ENCODE results near the gene KRTAP4-6. TPM values are rescaled to one million over a fixed set of nuclear protein-coding genes. Genes with fewer than 3 reads are reported as not detected.

The KRTAP4-6 gene
- not detected in 2 replicates for total RNA-seq

DNA sequence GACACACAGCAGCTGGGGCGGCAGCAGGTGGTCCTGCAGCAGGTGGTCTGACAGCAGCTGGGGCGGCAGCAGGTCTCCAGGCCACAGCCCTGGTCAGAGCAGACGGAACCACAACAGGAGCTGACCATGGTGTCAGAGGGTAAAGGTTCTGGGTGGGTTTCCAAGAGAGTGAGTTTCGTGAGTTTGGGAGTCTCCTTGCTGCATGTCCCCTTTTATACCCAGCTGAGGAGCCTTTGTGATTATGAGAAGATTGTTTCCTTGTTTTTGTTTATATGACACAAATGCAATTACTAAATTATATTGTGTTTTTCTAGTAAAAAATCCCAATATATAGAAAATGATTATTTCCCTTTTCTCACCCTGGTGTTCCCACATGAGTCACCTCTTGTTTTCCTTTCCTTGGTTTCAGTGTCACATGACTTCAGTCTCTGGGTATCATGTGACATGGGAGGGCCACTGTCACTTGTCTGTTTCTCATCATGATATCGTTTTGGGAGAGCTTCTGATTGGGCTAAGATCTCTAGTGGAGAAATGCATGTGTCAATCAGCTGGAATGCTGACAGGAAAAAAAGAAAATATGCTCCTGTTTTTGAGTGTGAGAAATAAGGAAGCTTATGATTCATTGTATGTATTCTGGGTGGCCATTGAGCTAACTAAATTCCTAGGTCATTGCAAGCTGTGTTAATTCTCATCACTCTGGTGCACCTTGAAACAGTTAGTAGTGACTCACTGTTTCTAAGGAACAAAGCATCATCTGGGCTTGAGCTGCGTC is at the start of gene KRTAP4-6:
KRTAP4-6 (minus strand) TSS at position 185 of the 772 bp plus-strand sequence; CDS start at position 128, 57 bp downstream.

DNA sequence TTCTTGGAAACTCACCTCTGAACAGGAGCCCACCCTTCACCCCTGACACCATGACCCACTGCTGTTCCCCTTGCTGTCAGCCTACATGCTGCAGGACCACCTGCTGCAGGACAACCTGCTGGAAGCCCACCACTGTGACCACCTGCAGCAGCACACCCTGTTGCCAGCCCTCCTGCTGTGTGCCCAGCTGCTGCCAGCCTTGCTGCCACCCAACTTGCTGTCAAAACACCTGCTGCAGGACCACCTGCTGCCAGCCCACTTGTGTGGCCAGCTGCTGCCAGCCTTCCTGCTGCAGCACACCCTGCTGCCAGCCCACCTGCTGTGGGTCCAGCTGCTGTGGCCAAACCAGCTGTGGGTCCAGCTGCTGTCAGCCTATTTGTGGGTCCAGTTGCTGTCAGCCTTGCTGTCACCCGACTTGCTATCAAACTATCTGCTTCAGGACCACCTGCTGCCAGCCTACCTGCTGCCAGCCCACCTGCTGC is 49.5 kb upstream of the KRTAP4-6 start, which contains the start of gene KRTAP9-1:
KRTAP9-1 (plus strand) TSS at position 51 of the 482 bp plus-strand sequence; CDS start at position 51, 0 bp downstream.

DNA sequence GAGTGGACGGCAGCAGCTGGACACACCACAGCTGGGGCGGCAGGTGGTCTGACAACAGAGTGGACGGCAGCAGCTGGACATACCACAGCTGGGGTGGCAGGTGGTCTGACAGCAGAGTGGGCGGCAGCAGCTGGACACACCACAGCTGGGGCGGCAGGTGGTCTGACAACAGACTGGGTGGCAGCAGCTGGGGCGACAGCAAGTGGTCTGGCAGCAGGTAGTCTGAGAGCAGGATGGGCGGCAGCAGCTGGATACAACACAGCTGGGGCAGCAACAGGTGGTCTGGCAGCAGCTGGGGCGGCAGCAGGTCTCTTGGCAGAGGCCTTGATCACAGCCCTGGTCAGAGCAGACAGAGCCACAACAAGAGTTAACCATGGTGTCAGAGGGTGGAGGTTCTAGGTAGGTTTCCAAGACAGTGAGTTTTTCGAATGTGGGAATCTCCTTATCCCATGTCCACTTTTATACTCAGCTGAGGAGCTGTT is 44.2 kb upstream of the KRTAP4-6 start, which contains the start of gene KRTAP4-1:
KRTAP4-1 (minus strand) TSS at position 432 of the 482 bp plus-strand sequence; CDS start at position 375, 57 bp downstream.

DNA sequence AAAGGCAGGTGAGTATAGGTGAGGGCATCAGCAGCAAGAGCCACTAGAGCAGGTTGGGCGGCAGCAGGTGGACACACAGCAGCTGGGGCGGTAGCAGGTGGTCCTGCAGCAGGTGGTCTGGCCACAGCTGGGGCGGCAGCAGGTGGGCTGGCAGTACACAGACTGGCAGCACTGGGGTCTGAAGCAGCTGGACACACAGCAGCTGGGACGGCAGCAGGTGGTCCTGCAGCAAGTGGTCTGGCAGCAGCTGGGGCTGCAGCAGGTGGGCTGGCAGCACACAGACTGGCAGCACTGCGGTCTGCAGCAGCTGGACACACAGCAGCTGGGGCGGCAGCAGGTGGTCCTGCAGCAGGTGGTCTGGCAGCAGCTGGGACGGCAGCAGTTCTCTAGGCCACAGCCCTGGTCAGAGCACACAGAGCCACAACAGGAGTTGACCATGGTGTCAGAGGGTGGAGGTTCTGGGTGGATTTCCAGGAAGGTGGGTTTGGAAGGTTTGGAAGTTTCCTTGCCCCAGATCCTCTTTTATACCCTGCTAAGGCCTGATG is 37.5 kb upstream of the KRTAP4-6 start, which contains the start of gene KRTAP4-2:
KRTAP4-2 (minus strand) TSS at position 495 of the 545 bp plus-strand sequence; CDS start at position 438, 57 bp downstream.

DNA sequence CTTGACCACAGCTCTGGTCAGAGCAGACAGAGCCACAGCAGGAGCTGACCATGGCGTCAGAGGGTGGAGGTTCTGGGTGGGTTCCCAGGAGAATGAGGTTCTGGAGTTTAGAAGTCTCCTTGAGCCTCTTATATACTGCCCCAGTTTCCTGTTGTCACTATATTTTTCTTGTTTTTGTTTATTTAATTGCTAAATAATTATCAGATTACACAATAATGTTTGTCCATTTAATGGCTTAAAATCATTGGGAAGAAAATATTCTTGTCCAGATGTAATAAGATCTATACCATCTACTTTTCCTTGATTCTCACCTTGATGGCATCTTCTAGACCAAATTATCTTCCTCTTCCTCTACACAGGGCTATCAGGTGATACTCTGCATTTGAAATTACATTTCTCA is 27.8 kb upstream of the KRTAP4-6 start, which contains the start of gene KRTAP4-3:
KRTAP4-3 (minus strand) TSS at position 101 of the 400 bp plus-strand sequence; CDS start at position 52, 49 bp downstream.

DNA sequence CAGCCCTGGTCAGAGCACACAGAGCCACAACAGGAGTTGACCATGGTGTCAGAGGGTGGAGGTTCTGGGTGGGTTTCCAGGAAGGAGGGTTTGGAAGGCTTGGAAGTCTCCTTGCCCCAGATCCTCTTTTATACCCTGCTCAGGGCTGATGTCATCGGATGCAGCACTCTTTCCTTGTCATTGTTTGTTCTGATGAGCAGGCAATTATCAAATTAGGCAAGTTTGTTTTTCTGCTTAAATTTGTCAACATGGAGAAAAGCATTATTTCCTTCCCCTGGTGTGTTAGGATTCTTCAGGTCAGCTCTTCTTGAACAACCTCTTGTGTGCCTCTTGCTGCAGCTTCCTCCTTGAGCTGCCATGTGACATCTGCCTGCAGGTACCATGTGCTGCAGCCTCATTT is 20.3 kb upstream of the KRTAP4-6 start, which contains the start of gene KRTAP4-4:
KRTAP4-4 (minus strand) TSS at position 101 of the 400 bp plus-strand sequence; CDS start at position 44, 57 bp downstream.

DNA sequence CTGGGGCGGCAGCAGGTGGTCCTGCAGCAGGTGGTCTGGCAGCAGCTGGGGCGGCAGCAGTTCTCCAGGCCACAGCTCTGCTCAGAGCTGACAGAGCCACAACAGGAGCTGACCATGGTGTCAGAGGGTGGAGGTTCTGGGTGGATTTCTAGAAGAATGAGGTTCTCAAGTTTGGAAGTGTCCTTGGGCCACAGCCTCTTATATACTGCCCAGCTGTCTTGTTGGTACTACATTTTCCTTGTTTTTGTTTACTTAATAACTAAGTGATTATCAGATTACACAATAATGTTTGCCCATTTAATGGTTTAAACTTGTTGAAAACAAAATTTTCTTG is 9.3 kb upstream of the KRTAP4-6 start, which contains the start of gene KRTAP4-5:
KRTAP4-5 (minus strand) TSS at position 174 of the 334 bp plus-strand sequence; CDS start at position 116, 58 bp downstream.

DNA sequence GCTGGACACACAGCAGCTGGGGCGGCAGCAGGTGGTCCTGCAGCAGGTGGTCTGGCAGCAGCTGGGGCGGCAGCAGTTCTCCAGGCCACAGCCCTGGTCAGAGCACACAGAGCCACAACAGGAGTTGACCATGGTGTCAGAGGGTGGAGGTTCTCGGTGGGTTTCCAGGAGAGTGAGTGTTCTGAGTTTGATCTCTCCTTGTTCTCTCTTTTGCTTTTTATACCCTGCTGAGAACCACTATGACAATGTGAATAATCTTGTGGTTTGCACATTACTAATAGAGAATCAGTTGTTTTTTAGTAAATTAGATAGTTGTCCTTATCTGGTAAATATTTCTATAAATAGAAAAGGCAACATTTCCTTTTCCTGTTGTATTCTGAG is 16.4 kb downstream of the KRTAP4-6 start, which contains the start of gene KRTAP4-12:
KRTAP4-12 (minus strand) TSS at position 192 of the 381 bp plus-strand sequence; CDS start at position 132, 60 bp downstream.

DNA sequence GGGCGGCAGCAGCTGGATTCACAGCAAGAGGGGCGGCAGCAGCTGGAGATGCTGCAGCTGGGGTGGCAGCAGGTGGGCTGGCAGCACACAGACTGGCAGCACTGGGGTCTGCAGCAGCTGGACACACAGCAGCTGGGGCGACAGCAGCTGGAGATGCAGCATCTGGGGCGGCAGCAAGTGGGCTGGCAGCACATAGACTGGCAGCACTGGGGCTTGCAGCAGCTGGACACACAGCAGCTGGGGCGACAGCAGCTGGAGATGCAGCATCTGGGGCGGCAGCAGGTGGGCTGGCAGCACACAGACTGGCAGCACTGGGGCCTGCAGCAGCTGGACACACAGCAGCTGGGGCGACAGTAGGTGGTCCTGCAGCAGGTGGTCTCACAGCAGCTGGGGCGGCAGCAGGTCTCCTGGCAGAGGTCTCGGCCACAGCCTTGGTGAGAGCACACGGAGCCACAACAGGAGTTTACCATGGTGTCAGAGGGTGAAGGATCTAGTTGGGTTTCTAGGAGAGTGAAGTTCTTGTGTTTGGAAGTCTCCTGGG is 22.4 kb downstream of the KRTAP4-6 start, which contains the start of gene KRTAP4-11:
KRTAP4-11 (minus strand) TSS at position 528 of the 541 bp plus-strand sequence; CDS start at position 470, 58 bp downstream.

DNA sequence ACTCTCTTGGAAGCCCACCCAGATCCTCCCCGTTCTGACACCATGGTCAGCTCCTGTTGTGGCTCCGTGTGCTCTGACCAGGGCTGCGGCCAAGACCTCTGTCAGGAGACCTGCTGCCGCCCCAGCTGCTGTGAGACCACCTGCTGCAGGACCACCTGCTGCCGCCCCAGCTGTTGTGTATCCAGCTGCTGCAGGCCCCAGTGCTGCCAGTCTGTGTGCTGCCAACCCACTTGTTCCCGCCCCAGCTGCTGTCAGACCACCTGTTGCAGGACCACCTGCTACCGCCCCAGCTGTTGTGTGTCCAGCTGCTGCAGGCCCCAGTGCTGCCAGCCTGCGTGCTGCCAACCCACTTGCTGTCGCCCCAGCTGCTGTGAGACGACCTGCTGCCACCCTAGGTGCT is 35.0 kb downstream of the KRTAP4-6 start, which contains the start of gene KRTAP4-9:
KRTAP4-9 (plus strand) TSS at position 43 of the 400 bp plus-strand sequence; CDS start at position 43, 0 bp downstream.

DNA sequence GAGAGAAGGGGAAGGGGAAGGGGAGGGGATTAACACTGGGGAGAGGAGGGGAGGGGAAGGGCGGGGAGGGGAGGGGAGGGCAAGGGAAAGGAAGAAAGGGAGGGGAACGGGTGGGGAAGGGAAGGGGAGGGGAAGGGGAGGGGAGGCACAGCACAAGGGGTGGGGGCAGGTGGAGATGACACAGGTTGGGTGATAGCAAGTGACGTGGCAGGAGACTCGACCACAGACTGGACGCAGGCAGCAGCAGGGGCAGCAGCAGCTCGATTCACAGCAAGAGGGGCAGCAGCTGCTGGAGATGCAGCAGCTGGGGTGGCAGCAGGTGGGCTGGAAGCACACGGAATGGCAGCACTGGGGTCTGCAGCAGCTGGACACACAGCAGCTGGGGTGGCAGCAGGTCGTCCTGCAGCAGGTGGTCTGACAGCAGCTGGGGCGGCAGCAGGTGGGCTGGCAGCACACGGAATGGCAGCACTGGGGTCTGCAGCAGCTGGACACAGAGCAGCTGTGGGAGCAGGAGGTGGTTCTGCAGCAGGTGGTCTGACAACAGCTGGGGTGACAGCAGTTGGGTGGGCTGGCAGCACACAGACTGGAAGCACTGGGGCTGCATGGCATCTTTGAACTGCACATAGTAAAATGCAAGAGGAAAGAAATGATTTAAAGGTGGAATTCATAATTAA is 38.6 kb downstream of the KRTAP4-6 start, which contains the start of gene KRTAP4-16:
KRTAP4-16 (minus strand) TSS at position 624 of the 674 bp plus-strand sequence; CDS start at position 624, 0 bp downstream.

DNA sequence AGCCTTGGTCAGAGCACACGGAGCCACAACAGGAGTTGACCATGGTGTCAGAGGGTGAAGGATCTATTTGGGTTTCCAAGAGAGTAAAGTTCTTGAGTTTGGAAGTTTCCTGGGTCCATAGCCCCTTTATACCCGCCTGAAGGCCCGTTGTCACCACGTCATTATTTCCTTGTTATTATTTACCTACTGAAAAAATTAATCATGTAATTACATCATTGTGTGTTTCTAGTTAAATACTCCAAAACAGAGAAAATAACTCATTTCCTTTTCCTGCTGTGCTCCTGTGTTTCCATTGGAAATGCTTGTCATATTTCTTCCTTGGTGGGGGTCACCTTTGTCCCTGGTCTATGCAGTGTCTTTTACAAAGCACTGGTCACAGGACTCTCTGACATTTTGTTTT is 42.3 kb downstream of the KRTAP4-6 start, which contains the start of gene KRTAP4-8:
KRTAP4-8 (minus strand) TSS at position 101 of the 400 bp plus-strand sequence; CDS start at position 43, 58 bp downstream.

Other genes starting within 250 kb of the KRTAP4-6 start
- gene KRT23, start 202.9 kb downstream of the KRTAP4-6 start, total RNA-seq: 0.16 and 1.1 TPM in 2 replicates
- 0.16 and 0.17 TPM in 2 replicates for gene KRT39, start 173.6 kb downstream of the KRTAP4-6 start, total RNA-seq
- gene KRT40, start 156.2 kb downstream of the KRTAP4-6 start, total RNA-seq: not detected in 2 replicates
- not detected in 2 replicates for gene KRTAP3-3, start 146.4 kb downstream of the KRTAP4-6 start, total RNA-seq
- gene KRTAP3-2, start 140.6 kb downstream of the KRTAP4-6 start, total RNA-seq: not detected in 2 replicates
- gene KRTAP3-1, start 131.4 kb downstream of the KRTAP4-6 start, total RNA-seq: not detected in 2 replicates
- not detected in 2 replicates for gene KRTAP1-5, start 113.3 kb downstream of the KRTAP4-6 start, total RNA-seq
- not detected in 2 replicates for gene KRTAP1-4, start 110.3 kb downstream of the KRTAP4-6 start, total RNA-seq
- not detected in 2 replicates for gene KRTAP1-3, start 105.7 kb downstream of the KRTAP4-6 start, total RNA-seq
- not detected in 2 replicates for gene KRTAP1-1, start 99.1 kb downstream of the KRTAP4-6 start, total RNA-seq
- gene KRTAP2-1, start 93.2 kb downstream of the KRTAP4-6 start, total RNA-seq: not detected in 2 replicates
- gene KRTAP2-2, start 85.3 kb downstream of the KRTAP4-6 start, total RNA-seq: not detected in 2 replicates
- not detected in 2 replicates for gene KRTAP2-3, start 80.4 kb downstream of the KRTAP4-6 start, total RNA-seq
- gene KRTAP2-4, start 74.7 kb downstream of the KRTAP4-6 start, total RNA-seq: not detected in 2 replicates
- not detected in 2 replicates for gene KRTAP4-7, start 56.4 kb downstream of the KRTAP4-6 start, total RNA-seq
- gene KRTAP4-8, start 42.4 kb downstream of the KRTAP4-6 start, total RNA-seq: not detected in 2 replicates
- gene KRTAP4-16, start 38.3 kb downstream of the KRTAP4-6 start, total RNA-seq: not detected in 2 replicates
- gene KRTAP4-9, start 35.2 kb downstream of the KRTAP4-6 start, total RNA-seq: not detected in 2 replicates
- gene KRTAP4-11, start 22.2 kb downstream of the KRTAP4-6 start, total RNA-seq: not detected in 2 replicates
- gene KRTAP4-12, start 16.4 kb downstream of the KRTAP4-6 start, total RNA-seq: not detected in 2 replicates
- gene KRTAP4-5, start 9.3 kb upstream of the KRTAP4-6 start, total RNA-seq: not detected in 2 replicates
- gene KRTAP4-4, start 20.2 kb upstream of the KRTAP4-6 start, total RNA-seq: not detected in 2 replicates
- not detected in 2 replicates for gene KRTAP4-3, start 27.7 kb upstream of the KRTAP4-6 start, total RNA-seq
- not detected in 2 replicates for gene KRTAP4-2, start 37.7 kb upstream of the KRTAP4-6 start, total RNA-seq
- not detected in 2 replicates for gene KRTAP4-1, start 44.4 kb upstream of the KRTAP4-6 start, total RNA-seq
- gene KRTAP9-1, start 49.3 kb upstream of the KRTAP4-6 start, total RNA-seq: not detected in 2 replicates
- not detected in 2 replicates for gene KRTAP9-2, start 86.1 kb upstream of the KRTAP4-6 start, total RNA-seq
- gene KRTAP9-3, start 91.9 kb upstream of the KRTAP4-6 start, total RNA-seq: not detected in 2 replicates
- gene KRTAP9-8, start 97.5 kb upstream of the KRTAP4-6 start, total RNA-seq: not detected in 2 replicates
- gene KRTAP9-4, start 109.1 kb upstream of the KRTAP4-6 start, total RNA-seq: not detected in 2 replicates
- not detected in 2 replicates for gene KRTAP9-9, start 114.8 kb upstream of the KRTAP4-6 start, total RNA-seq
- not detected in 2 replicates for gene KRTAP9-6, start 124.8 kb upstream of the KRTAP4-6 start, total RNA-seq
- gene KRTAP9-7, start 135.2 kb upstream of the KRTAP4-6 start, total RNA-seq: not detected in 2 replicates
- gene KRTAP29-1, start 162.3 kb upstream of the KRTAP4-6 start, total RNA-seq: not detected in 2 replicates
- gene KRTAP16-1, start 168.8 kb upstream of the KRTAP4-6 start, total RNA-seq: not detected in 2 replicates
- not detected in 2 replicates for gene KRTAP17-1, start 175.2 kb upstream of the KRTAP4-6 start, total RNA-seq
- gene KRT33A, start 210.3 kb upstream of the KRTAP4-6 start, total RNA-seq: not detected in 2 replicates
- not detected in 2 replicates for gene KRT33B, start 229.3 kb upstream of the KRTAP4-6 start, total RNA-seq
- gene KRT34, start 241.8 kb upstream of the KRTAP4-6 start, total RNA-seq: not detected in 2 replicates